Stimulated activated CD8-positive, alpha-beta memory T cell treated with anti-CD3 and anti-CD28 coated beads, Interleukin-15, amount 100 ng/mL, for 4 hours (primary cell): ENCODE measurements around the gene TEAD1.

ENCODE experiments used
- DNase-seq, 2 donors: peaks; one replicate each; pipeline ENCODE4 v3.0.0-alpha.2; 2020; ENCODE audit warnings: low read depth in 2 of 2

The TEAD1 gene

DNA sequence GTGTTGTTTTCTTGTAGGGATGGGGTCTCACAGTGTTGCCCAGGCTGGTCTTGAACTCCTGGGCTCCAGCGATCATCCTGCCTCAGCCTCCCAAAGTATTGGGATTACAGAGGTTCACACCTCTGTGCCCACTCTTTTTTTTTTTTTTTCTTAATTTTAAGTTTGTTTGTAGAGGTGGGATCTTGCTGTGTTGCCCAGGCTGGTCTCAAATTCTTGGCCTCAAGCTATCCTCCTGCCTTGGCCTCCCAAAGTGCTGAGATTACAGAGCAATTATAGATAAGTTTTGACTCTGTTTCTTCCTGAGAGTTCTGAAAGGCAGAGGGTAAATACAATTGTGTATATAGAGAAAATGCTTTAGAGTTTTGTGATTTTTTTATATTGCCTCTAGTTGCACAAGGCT is 160.4 kb downstream of the TEAD1 start:
- no peak for DNase-seq

DNA sequence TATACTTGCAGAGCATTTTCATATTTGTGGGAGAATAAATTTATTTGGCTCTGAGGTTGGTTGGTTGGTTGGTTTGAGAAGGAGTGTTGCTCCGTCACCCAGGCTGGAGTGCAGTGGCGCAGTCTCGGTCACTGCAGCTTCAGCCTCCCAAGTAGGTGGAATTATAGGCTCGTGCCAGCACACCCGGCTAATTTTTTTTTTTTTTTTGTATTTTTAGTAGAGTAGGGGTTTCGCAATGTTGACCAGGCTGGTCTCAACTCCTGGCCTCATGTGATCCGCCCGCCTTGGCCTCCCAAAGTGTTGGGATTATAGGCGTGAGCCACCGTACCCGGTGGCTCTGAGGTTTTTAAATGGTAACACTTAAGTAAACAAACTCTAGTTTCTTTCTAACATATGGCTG is 161.1 kb downstream of the TEAD1 start:
- DNase-seq: no peak

GRCh38 chr11:12838463-12839123 is 164.4 kb downstream of the TEAD1 start:
- no peak for DNase-seq

- DNase-seq: no peak
Observed at GRCh38 chr11:12840871-12841660, 166.8 kb downstream of the TEAD1 start.

- no peak for DNase-seq
Observed at GRCh38 chr11:12841946-12842630, 167.9 kb downstream of the TEAD1 start.

DNA sequence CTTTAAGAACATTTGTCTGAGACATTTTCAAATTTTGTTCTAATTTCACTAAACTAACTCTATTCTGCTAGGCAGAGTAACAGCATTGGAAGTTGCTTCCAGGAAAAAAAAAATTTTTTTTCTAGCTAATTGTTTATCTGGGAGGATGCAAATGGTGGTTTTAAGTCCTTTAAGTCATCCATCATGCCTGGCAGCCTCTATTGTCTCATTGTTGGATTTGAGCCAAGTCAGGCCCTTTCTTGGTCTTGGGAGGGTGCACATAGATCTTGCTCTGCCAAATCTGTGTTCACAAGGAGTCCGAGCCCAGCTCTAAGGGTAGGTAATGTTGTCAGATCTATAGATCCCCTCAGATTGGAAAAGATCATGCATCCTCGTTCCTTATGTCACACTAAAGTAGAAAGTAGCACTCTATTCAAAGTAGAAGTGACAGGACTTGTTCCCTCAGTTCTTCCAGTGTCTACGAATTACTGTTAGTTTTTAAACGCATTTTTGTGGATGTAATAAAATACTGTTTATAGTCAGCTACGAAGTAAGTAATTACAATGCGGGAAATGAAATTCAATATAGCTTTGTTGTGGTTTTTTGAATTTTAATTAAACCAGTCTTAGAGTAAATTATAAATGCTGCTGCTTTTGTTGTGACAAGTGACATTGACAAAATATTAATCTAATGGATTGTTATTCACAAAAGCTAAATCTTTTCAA is 168.9 kb downstream of the TEAD1 start:
- DNase-seq: no peak

DNA sequence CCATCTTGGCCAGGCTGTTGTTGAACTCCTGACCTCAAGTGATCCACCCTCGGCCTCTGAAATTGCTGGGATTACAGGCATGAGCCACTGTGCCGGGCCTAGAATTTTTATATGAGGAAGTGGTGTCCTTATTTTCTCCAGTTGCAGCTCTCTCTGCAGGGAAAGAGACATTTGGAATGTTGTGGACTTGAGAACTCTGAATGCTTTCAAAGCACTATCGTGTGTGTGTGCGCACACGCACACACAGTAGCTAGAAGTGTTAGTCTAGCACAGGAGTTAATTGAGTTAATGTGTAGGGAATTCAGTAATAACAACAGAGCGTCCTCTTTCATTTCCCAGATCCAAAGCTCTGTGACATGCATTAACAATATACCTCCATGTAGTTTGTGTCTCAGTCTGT is 170.9 kb downstream of the TEAD1 start:
- no peak for DNase-seq

- no peak for DNase-seq
Observed at GRCh38 chr11:12845739-12846358, 171.6 kb downstream of the TEAD1 start.

DNA sequence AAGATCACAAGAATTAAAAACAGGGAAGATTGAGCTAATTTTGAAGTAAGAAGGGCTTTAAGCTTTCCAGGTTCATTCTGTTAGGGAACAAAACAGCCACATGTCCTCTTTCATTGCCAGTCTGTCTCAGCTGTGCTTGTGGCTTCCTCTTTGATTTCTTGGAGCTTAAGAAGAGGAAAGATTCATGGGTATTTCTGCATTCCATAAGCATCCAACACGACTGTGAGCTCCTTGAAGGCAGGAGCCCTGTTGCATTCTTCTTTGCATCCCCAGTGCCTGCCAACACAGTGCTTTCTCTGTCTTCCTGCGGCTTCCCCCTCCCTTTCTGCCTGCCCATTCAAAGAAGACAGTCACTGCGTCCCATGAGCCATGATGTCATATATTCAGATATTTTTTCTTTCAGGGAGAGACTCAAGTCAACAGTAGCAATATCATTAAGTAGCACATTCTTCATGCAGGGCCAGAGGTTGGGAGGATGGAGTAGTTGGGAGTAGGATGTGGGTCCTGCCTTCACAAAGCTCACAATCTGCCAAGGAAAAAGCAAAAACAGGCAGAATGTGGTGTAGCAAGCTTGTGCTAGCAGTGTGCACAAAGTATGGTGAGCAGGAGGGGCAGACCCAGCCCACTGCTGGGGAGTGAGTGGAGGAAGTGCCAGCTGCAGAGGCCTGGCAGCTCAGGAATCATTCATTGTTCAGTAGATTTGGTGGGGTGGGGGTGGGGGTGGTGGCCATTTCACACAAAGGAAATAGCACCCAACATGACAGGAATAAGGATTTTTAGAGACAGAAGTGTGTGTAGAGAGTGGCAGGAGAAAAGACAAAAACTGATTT is 172.8 kb downstream of the TEAD1 start:
- DNase-seq: no peak

- no peak for DNase-seq
Observed at GRCh38 chr11:12848413-12848812, 174.2 kb downstream of the TEAD1 start.

GRCh38 chr11:12853325-12853651 is 179.1 kb downstream of the TEAD1 start:
- DNase-seq: no peak

- DNase-seq: no peak
Observed at GRCh38 chr11:12853652-12854296, 179.6 kb downstream of the TEAD1 start.

GRCh38 chr11:12854297-12854661 is 180.1 kb downstream of the TEAD1 start:
- no peak for DNase-seq

DNA sequence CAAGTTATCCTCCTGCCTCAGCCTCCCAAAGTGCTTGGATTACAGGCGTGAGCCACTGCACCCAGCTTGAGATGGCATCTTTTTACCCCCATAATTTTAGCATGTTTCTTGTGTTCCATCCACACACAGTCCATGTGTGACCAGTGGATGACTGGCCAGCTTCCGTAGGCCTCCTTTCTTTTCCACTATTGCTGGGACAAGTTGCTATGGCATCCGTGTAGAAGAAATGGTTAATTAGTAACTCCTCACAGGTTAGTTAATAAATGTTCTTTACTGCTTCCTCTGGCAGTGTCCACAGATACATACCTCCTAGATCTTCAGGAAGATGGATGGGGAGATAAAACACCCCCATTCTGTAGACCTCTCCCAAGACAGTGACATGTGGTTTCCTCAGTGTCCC is 180.6 kb downstream of the TEAD1 start:
- no peak for DNase-seq

- no peak for DNase-seq
Observed at GRCh38 chr11:12856338-12856737, 182.1 kb downstream of the TEAD1 start.

GRCh38 chr11:12857572-12857971 is 183.4 kb downstream of the TEAD1 start:
- DNase-seq: no peak

DNA sequence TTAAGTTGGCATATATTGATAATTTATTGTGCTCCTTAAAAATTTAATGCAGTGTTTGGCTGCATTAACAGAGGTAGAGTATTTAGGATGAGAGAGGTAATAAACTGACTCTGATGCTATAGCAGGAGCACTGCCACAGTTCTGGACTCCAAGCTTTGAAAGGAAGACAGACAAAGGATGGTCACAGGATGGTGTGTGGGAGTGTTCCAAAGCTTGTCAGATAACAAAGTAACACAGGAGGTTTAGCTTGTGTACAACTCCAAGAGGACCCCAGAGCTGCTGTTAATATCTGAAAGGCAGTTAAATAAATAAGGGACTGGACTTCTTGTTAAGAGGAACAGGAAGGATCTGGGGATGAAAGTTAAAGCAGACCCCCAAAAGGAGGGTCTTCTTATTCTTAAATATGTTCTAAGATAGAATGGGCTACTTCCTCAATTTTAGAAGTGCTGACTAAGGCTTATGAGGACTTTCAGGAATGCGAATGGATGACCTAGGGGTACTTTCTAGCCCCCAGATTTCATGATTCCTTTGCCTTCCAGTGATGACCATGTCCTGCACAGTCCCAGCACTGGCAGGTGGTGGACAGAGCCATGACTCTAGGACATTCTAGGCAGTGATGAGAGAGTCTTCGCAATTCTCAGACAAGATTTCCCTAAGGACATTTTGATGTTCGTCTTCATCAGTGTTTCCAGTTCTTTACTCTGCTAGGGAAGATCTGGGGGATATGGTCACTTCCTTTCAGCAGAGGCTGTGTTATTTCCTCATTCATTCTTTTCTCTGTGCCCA is 185.8 kb downstream of the TEAD1 start:
- DNase-seq: no peak

DNA sequence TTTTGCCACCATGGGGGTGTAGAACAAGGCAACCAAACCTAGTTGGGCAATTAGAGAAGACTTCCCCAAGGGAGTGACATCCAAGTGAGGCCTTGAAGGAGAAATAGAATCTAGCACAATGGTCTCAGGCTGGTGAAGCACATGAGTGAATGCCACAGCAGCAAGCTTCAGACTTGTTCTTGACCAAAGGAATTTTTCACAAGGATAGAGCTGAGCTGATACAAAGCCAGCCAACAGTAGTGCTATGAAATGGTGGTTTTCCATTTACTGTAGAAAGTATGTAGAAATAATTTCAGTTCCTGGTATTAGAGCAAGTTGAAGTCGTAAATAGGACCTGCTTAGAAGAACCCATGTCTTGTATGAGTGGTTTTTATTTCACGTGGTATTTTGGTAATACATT is 186.6 kb downstream of the TEAD1 start:
- no peak for DNase-seq

- DNase-seq: no peak
Observed at GRCh38 chr11:12862696-12863469, 188.7 kb downstream of the TEAD1 start.
